Small intestine (tissue), 7 donors: ENCODE measurements around the gene UNC50. TPM values are rescaled to one million over a fixed set of nuclear protein-coding genes. Genes with fewer than 3 reads are reported as not detected.
"Not testable (repeated sequence)": the region's sequence is repeated elsewhere in the genome, so short reads cannot be mapped to it uniquely, and the experiment has no call there.

Experiments used
- DNase-seq, 2 donors: peaks; one replicate each; pipeline versions ENCODE4 v3.0.0 to v3.0.0-alpha.2; 2013
- FAIRE-seq: peaks from 2 replicates; lab custom pipeline; 2012; peaks lifted over from hg19 to GRCh38; lab: Jason Lieb, UNC
- H3K27ac ChIP-seq, 3 donors: one replicate each; pipeline ENCODE4 v1.5.1; 2013; ENCODE audit warnings: low read length in 2 of 3, mild to moderate bottlenecking in 2 of 3, control low read depth in 1 of 3, inconsistent platforms in 1 of 3, low read depth in 1 of 3, moderate library complexity in 1 of 3
- H3K27me3 ChIP-seq, 3 donors: one replicate each; pipeline ENCODE4 v1.6.1; 2013; ENCODE audit warnings: low read length in 3 of 3, inconsistent platforms in 1 of 3; ENCODE audit not compliant: control insufficient read depth in 3 of 3, insufficient read depth in 3 of 3
- H3K36me3 ChIP-seq, 3 donors: one replicate each; pipeline ENCODE4 v1.6.1; 2013; ENCODE audit warnings: low read length in 3 of 3, inconsistent platforms in 1 of 3, low read depth in 1 of 3, mild to moderate bottlenecking in 1 of 3, moderate library complexity in 1 of 3; ENCODE audit not compliant: control insufficient read depth in 3 of 3, insufficient read depth in 2 of 3
- H3K4me1 ChIP-seq, 3 donors: one replicate each; pipeline ENCODE4 v1.6.1; 2013; ENCODE audit warnings: low read length in 2 of 3, inconsistent platforms in 1 of 3, low read depth in 1 of 3, mild to moderate bottlenecking in 1 of 3, moderate library complexity in 1 of 3; ENCODE audit not compliant: control insufficient read depth in 3 of 3, insufficient read depth in 2 of 3
- H3K4me3 ChIP-seq, 3 donors: one replicate each; pipeline ENCODE4 v1.5.1; 2013; ENCODE audit warnings: low read length in 3 of 3, control low read depth in 1 of 3, inconsistent platforms in 1 of 3, low read depth in 1 of 3, mild to moderate bottlenecking in 1 of 3, moderate library complexity in 1 of 3
- H3K9me3 ChIP-seq, 2 donors: one replicate each; pipeline ENCODE4 v1.6.1; 2013; ENCODE audit warnings: low read depth in 1 of 2, low read length in 1 of 2; ENCODE audit not compliant: control insufficient read depth in 2 of 2, insufficient read depth in 1 of 2
- WGBS, 3 donors: extraction: QIAGEN DNeasy Blood & Tissue Kit; methylation state at CpG; one replicate each; pipeline ENCODE4 v1.1.7; 2013; 5-methylcytosine and 5-hydroxymethylcytosine counted together
- polyA plus RNA-seq, 4 donors: library from polyadenylated mRNA; stranded (reverse) in 3 of 4; unstranded in 1 of 4; fragments of 200-250 nt in 3 of 4; fragments of 120-200 nt in 1 of 4; gene quantifications; one replicate each; pipeline versions ENCODE4 v1.2.1 to v1.2.3, GENCODE V29; 2013
- donor health status: healthy with polysubstance abuse.
- donor health status: control.
- donor health status: control.
- donor health status: Bipolar disorder and iron deficiency.
- donor health status: healthy.

The UNC50 gene
- polyA plus RNA-seq, 4 donors = 17.0 to 57.8 (median 27.4) TPM

- Histone ChIP-seq H3K27ac (no peak overlapping the region), H3K36me3 (peaks cover 0 to 20% (median 0%) of the 10 kb centered on the region in 3 donors), H3K4me1 (peaks cover 0 to under 1% (median 0%) of the 10 kb centered on the region in 3 donors), H3K4me3 (no peak overlapping the region), H3K9me3 (peaks cover 0 to 3% of the 10 kb centered on the region in 2 donors), H3K27me3 (no peaks in the 10 kb centered on the region)
- DNase-seq (no peak), FAIRE-seq (no peak)
- WGBS, 3 donors = 97% methylated on average over 4 of the region's 4 CpGs
Observed at GRCh38 chr2:98589489-98589888, 18.9 kb upstream of the UNC50 start.

- Histone ChIP-seq H3K4me1 (no peaks in the 10 kb centered on the region), H3K9me3 (peaks cover 0 to 3% of the 10 kb centered on the region in 2 donors), H3K36me3 (peaks cover 0 to 14% (median 1%) of the 10 kb centered on the region in 3 donors), H3K4me3 (no peak overlapping the region), H3K27me3 (no peaks in the 10 kb centered on the region), H3K27ac (no peak overlapping the region)
- FAIRE-seq = no peak
- no peak for DNase-seq
- WGBS, 3 donors = 96 to 98% (median 97%) methylated on average over 8 of the region's 8 CpGs
Observed at GRCh38 chr2:98592565-98592964, 15.8 kb upstream of the UNC50 start.

GRCh38 chr2:98594665-98595064 is 13.7 kb upstream of the UNC50 start:
- FAIRE-seq = not testable (repeated sequence)
- H3K36me3 ChIP-seq = peaks cover 1 to 14% (median 5%) of the 10 kb centered on the region in 3 donors
- WGBS, 3 donors = 82 to 86% (median 83%) methylated on average over 2 of the region's 4 CpGs

GRCh38 chr2:98598781-98599428 is 9.5 kb upstream of the UNC50 start:
- no peaks in the 10 kb centered on the region for H3K27me3 ChIP-seq
- H3K4me3 ChIP-seq = no peak overlapping the region
- H3K27ac ChIP-seq = no peak overlapping the region
- peaks cover 6 to 18% (median 7%) of the 10 kb centered on the region in 3 donors for H3K36me3 ChIP-seq
- FAIRE-seq (no peak), DNase-seq (no peak)
- H3K4me1 ChIP-seq = no peaks in the 10 kb centered on the region
- H3K9me3 ChIP-seq = peaks cover 0 to 2% of the 10 kb centered on the region in 2 donors
- 85 to 95% (median 93%) methylated on average over 1 of the region's 1 CpG for WGBS, 3 donors

More at GRCh38 chr2:98594665-98595064, 13.7 kb upstream of the UNC50 start:
- not testable (repeated sequence) for H3K4me3 ChIP-seq, H3K4me1 ChIP-seq, H3K27ac ChIP-seq, H3K9me3 ChIP-seq, DNase-seq, H3K27me3 ChIP-seq

DNA sequence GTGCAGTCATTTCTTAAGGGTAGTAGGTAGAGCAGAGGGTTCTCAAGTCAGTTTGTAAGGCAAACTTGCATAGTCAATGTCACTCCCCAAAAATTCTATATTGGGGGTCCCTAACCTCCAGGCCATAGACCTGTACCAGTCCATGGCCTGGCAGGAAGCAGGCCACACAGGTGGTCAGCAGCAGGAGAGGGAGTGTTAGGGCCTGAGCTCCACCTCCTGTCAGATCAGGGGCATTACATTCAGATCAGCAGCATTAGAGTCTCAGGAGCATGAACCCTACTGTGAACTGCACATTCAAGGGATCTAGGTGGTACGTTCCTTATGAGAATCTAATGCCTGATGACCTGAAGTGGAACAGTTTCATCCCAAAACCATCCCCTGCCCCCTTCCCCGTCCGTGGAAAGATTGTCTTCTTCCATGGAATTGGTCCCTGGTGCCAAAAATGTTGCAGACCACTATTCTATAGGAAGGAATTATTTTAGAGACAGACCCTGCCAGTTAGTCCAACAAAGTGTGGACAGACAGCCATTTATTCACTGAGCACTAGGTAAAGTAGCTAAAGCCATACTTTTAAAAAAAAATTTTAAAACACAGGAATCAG is 6.8 kb upstream of the UNC50 start:
- FAIRE-seq (no peak), DNase-seq (peak; percentile 40 to 54)
- peaks cover 0 to 2% (median 1%) of the 10 kb centered on the region in 3 donors for H3K4me1 ChIP-seq
- H3K4me3 ChIP-seq = no peak overlapping the region
- no peaks in the 10 kb centered on the region for H3K9me3 ChIP-seq
- WGBS, 3 donors = 79 to 82% (median 80%) methylated on average over 3 of the region's 3 CpGs
- no peaks in the 10 kb centered on the region for H3K27me3 ChIP-seq
- no peak overlapping the region for H3K27ac ChIP-seq
- peaks cover 6 to 18% (median 7%) of the 10 kb centered on the region in 3 donors for H3K36me3 ChIP-seq

DNA sequence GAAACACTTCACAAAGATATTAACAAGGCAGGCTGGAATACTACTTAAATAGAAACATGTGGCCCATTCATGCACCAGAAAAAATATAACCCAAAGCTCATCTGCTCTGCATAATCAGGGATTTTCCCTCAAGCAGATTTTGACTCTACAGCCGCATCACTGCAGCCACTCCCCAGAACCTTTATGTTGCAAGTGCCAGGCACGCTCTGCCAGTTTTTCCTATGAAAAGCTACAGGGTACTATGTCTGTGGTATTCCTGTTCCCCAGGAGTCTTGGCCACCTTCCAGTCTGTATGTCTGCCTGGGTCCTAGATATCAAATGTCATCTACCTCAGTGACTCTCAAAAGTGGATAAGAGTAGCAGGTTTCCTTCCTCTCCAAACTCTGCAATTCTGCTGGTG is 3.8 kb upstream of the UNC50 start:
- Histone ChIP-seq H3K36me3 (peaks cover 1 to 14% (median 7%) of the 10 kb centered on the region in 3 donors), H3K27me3 (no peaks in the 10 kb centered on the region), H3K4me1 (peaks cover 0 to 8% (median 7%) of the 10 kb centered on the region in 3 donors), H3K4me3 (no peak overlapping the region), H3K27ac (no peak overlapping the region), H3K9me3 (no peaks in the 10 kb centered on the region)
- DNase-seq (no peak), FAIRE-seq (no peak)
- 62 to 80% (median 79%) methylated on average over 2 of the region's 2 CpGs for WGBS, 3 donors

DNA sequence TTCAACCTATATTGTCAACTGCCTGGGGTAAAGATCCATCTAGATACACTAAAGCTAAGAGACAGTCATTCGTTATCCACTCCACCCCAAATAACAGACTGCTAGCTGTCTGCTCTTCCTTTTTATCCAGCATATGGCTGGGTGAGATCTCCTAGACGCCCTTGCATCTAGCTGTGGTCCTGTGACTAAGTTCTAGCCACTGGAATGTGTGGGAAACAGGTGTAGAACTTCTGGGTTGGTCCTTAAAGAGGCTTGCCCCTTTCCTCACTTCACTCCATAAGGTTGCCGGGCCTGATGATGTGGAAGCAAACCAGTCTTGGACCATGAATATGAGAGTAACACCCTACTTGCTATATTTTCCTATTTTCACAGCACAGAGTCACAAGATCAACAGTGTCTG is 3.3 kb upstream of the UNC50 start:
- no peak overlapping the region for H3K27ac ChIP-seq
- no peaks in the 10 kb centered on the region for H3K27me3 ChIP-seq
- H3K9me3 ChIP-seq = no peaks in the 10 kb centered on the region
- 77 to 80% (median 79%) methylated on average over 3 of the region's 3 CpGs for WGBS, 3 donors
- H3K4me3 ChIP-seq = no peak overlapping the region
- FAIRE-seq (no peak), DNase-seq (no peak)
- peaks cover 1 to 10% (median 2%) of the 10 kb centered on the region in 3 donors for H3K36me3 ChIP-seq
- H3K4me1 ChIP-seq = peaks cover 5 to 12% (median 11%) of the 10 kb centered on the region in 3 donors

DNA sequence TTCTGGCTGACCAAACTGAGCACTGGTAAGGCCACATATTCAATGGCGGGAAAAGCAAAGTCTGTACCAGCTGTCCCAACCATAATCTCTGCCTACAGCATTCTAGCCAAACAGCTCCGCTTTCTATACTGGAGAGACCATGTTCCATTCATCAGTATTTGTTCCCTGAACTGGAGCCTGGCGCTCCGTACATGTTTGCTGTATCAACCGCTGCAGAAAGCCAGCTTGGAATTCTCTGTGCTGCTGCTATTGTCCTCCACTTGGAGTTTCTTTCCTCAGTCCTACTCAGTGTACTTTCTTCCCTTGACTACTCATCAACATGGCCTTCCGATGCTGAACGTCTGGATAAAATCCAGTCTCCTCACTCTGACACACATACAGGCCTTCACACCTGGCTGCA is 2.0 kb upstream of the UNC50 start:
- H3K27ac ChIP-seq = no peak overlapping the region
- 85 to 89% (median 87%) methylated on average over 7 of the region's 7 CpGs for WGBS, 3 donors
- no peaks in the 10 kb centered on the region for H3K9me3 ChIP-seq
- peaks cover 12 to 20% (median 12%) of the 10 kb centered on the region in 3 donors for H3K4me1 ChIP-seq
- H3K36me3 ChIP-seq = peaks cover 0 to 14% (median 1%) of the 10 kb centered on the region in 3 donors
- DNase-seq (no peak), FAIRE-seq (no peak)
- H3K4me3 ChIP-seq = no peak overlapping the region
- no peaks in the 10 kb centered on the region for H3K27me3 ChIP-seq
